SK-MEL-5 (cell line): ENCODE measurements around the gene RNF10. TPM values are rescaled to one million over a fixed set of nuclear protein-coding genes. Genes with fewer than 3 reads are reported as not detected.
A peak's percentile ranks its signal among the peaks of the same experiment; 100 is the strongest.
"Not testable (repeated sequence)": the region's sequence is repeated elsewhere in the genome, so short reads cannot be mapped to it uniquely, and the experiment has no call there.

Source experiments
- DNase-seq: peaks from one replicate; pipeline ENCODE4 v3.0.0-alpha.2; 2016; ENCODE audit warnings: low read depth, low spot score
- in situ Hi-C: cut with HindIII; loops from 2 replicates; pipeline ENCODE4 v1.10.0; 2016; ENCODE audit warnings: low sequenced_read_pairs, high pct_unique_total_duplicates, low pct_unique_long_range_greater_than_20kb
- total RNA-seq: library from RNA; depleted of rRNA; stranded (reverse); fragments of >200 nt; shearing (Covaris generic); gene quantifications from 2 replicates; pipeline ENCODE4 v1.2.3, GENCODE V29; 2014

Gene RNF10
- total RNA-seq, 1 experiment from 2014 or later = 42.2 TPM

- peak; percentile 80 for DNase-seq
- in situ Hi-C loops = no loop called here
Observed at GRCh38 chr12:120514002-120514401, 20.2 kb upstream of the RNF10 start.

GRCh38 chr12:120515496-120515895 lies 18.7 kb upstream of the RNF10 start:
- peak; percentile 59 for DNase-seq
- in situ Hi-C loops = no loop called here

- in situ Hi-C loops, DNase-seq: not testable (repeated sequence)
Observed at GRCh38 chr12:120519324-120519723, 14.8 kb upstream of the RNF10 start.

GRCh38 chr12:120522568-120522967 lies 11.6 kb upstream of the RNF10 start:
- no peak for DNase-seq
- in situ Hi-C loops = no loop called here

- peak; percentile 90 for DNase-seq
- in situ Hi-C loops = no loop called here
Observed at GRCh38 chr12:120528861-120529525, 5.2 kb upstream of the RNF10 start, which contains the start of gene COQ5. Gene COQ5 (minus strand): TSS chr12:120529158. CDS start chr12:120529141, 17 bp downstream.

- in situ Hi-C loops = no loop called here
- peak; percentile 45 for DNase-seq
Observed at GRCh38 chr12:120529641-120530417, 4.3 kb upstream of the RNF10 start.

- not testable (repeated sequence) for DNase-seq
Observed at GRCh38 chr12:120530418-120530761, 3.8 kb upstream of the RNF10 start.

GRCh38 chr12:120532701-120533238 lies 1.4 kb upstream of the RNF10 start:
- DNase-seq = no peak
- in situ Hi-C loops = no loop called here

More at GRCh38 chr12:120530418-120530761, 3.8 kb upstream of the RNF10 start:
- in situ Hi-C loops = not testable (repeated sequence)

- peak; percentile 47 for DNase-seq
- in situ Hi-C loops = no loop called here
Observed at GRCh38 chr12:120534703-120535655, 823 bp downstream of the RNF10 start.

- in situ Hi-C loops = no loop called here
- DNase-seq = no peak
Observed at GRCh38 chr12:120536064-120536791, 2.1 kb downstream of the RNF10 start.

- DNase-seq = no peak
- in situ Hi-C loops = no loop called here
Observed at GRCh38 chr12:120537856-120538220, 3.7 kb downstream of the RNF10 start.

- DNase-seq = no peak
- in situ Hi-C loops = no loop called here
Observed at GRCh38 chr12:120538281-120539156, 4.4 kb downstream of the RNF10 start.

GRCh38 chr12:120539303-120539702 lies 5.1 kb downstream of the RNF10 start:
- in situ Hi-C loops = no loop called here
- no peak for DNase-seq

GRCh38 chr12:120540445-120540844 lies 6.3 kb downstream of the RNF10 start:
- DNase-seq = no peak
- in situ Hi-C loops = no loop called here

- in situ Hi-C loops = no loop called here
- no peak for DNase-seq
Observed at GRCh38 chr12:120542166-120542565, 8.0 kb downstream of the RNF10 start.

GRCh38 chr12:120544691-120545090 lies 10.5 kb downstream of the RNF10 start:
- no peak for DNase-seq
- in situ Hi-C loops = no loop called here
